ENCODE measurements around the gene SMIM35.

The SMIM35 gene

GRCh38 chr11:117961896-117962295 lies 124.9 kb downstream of the SMIM35 start:
- Histone ChIP-seq H3F3A (ENCODE audit: control insufficient read depth, insufficient read depth) (no peaks in the 10 kb centered on the region; the same call in 1 of the 2 replicates), H3K4me1 (ENCODE audit: control insufficient read depth, low read length) (peaks cover 22% of the 10 kb centered on the region), H3K9me3 (ENCODE audit: control insufficient read depth, insufficient read depth, low read length) (peaks cover 9% of the 10 kb centered on the region; the same call in 1 of the 2 replicates), H3K27ac (ENCODE audit: low read depth, low read length) (no peak overlapping the region), H3K27me3 (ENCODE audit: control insufficient read depth, low read length) (no peaks in the 10 kb centered on the region), H3K4me3 (ENCODE audit: low read length) (no peak overlapping the region), H3K79me2 (ENCODE audit: control insufficient read depth, low read length) (no peaks in the 10 kb centered on the region), H3K36me3 (ENCODE audit: control insufficient read depth, low read length) (no peaks in the 10 kb centered on the region), H3K9me2 (replicated peaks; ENCODE audit: control insufficient read depth, low read length) (no peaks in the 10 kb centered on the region), H3K4me2 (ENCODE audit: low read length) (no peak overlapping the region), H4K20me1 (ENCODE audit: control insufficient read depth, insufficient read depth, low read depth, low read length) (no peaks in the 10 kb centered on the region)
- TF ChIP-seq, protein P1, sequence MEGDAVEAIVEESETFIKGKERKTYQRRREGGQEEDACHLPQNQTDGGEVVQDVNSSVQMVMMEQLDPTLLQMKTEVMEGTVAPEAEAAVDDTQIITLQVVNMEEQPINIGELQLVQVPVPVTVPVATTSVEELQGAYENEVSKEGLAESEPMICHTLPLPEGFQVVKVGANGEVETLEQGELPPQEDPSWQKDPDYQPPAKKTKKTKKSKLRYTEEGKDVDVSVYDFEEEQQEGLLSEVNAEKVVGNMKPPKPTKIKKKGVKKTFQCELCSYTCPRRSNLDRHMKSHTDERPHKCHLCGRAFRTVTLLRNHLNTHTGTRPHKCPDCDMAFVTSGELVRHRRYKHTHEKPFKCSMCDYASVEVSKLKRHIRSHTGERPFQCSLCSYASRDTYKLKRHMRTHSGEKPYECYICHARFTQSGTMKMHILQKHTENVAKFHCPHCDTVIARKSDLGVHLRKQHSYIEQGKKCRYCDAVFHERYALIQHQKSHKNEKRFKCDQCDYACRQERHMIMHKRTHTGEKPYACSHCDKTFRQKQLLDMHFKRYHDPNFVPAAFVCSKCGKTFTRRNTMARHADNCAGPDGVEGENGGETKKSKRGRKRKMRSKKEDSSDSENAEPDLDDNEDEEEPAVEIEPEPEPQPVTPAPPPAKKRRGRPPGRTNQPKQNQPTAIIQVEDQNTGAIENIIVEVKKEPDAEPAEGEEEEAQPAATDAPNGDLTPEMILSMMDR (IDR thresholded peaks at IDR 0.05; ENCODE audit: low read depth, low read length, poor library complexity, severe bottlenecking), result no peak
- TF ChIP-seq EZH2phosphoT487 (IDR thresholded peaks at IDR 0.05; ENCODE audit: borderline replicate concordance, low read length), result no peak

DNA sequence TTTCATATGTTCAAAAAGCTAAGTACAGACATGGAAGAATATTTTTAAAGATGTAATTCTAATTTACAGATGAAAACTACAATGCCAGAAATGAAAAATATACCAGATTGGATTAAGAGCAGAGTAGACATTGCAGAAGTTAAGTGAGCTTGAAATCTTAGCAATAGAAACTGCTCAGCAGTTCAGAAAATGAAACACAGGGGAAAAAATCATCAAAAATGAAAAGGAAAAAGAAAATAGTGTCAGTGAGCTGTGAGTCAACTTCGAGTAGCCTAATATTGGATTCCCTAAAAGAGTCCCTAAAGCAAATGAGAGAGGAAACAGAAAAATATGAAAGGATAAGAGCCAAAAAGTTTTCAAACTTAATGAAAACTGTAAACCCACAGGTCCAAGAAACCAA lies 126.4 kb downstream of the SMIM35 start:
- Histone ChIP-seq H3K4me3 (ENCODE audit: low read length) (no peak overlapping the region), H3K27me3 (ENCODE audit: control insufficient read depth, low read length) (no peaks in the 10 kb centered on the region), H3K4me1 (ENCODE audit: control insufficient read depth, low read length) (peaks cover 22% of the 10 kb centered on the region), H3K9me2 (replicated peaks; ENCODE audit: control insufficient read depth, low read length) (no peaks in the 10 kb centered on the region), H3F3A (ENCODE audit: control insufficient read depth, insufficient read depth) (no peaks in the 10 kb centered on the region; the same call in 1 of the 2 replicates), H3K4me2 (ENCODE audit: low read length) (peak overlapping the region; percentile 62), H4K20me1 (ENCODE audit: control insufficient read depth, insufficient read depth, low read depth, low read length) (no peaks in the 10 kb centered on the region), H3K27ac (ENCODE audit: low read depth, low read length) (no peak overlapping the region), H3K36me3 (ENCODE audit: control insufficient read depth, low read length) (no peaks in the 10 kb centered on the region), H3K79me2 (ENCODE audit: control insufficient read depth, low read length) (no peaks in the 10 kb centered on the region), H3K9me3 (ENCODE audit: control insufficient read depth, insufficient read depth, low read length) (peaks cover 9% of the 10 kb centered on the region; the same call in 1 of the 2 replicates)
- TF ChIP-seq EZH2phosphoT487 (IDR thresholded peaks at IDR 0.05; ENCODE audit: borderline replicate concordance, low read length), result no peak
- TF ChIP-seq, protein P1 (IDR thresholded peaks at IDR 0.05; ENCODE audit: low read depth, low read length, poor library complexity, severe bottlenecking), result no peak

GRCh38 chr11:117959438-117960149 lies 127.2 kb downstream of the SMIM35 start:
- H3K4me2 ChIP-seq (ENCODE audit: low read length), result peak overlapping the region; percentile 62
- TF ChIP-seq, protein P1 (IDR thresholded peaks at IDR 0.05; ENCODE audit: low read depth, low read length, poor library complexity, severe bottlenecking), result no peak
- no peak for TF ChIP-seq EZH2phosphoT487 (IDR thresholded peaks at IDR 0.05; ENCODE audit: borderline replicate concordance, low read length)
- no peaks in the 10 kb centered on the region for H3K36me3 ChIP-seq (ENCODE audit: control insufficient read depth, low read length)
- peaks cover 22% of the 10 kb centered on the region for H3K4me1 ChIP-seq (ENCODE audit: control insufficient read depth, low read length)
- no peaks in the 10 kb centered on the region; the same call in 1 of the 2 replicates for H3F3A ChIP-seq (ENCODE audit: control insufficient read depth, insufficient read depth)
- H3K27me3 ChIP-seq (ENCODE audit: control insufficient read depth, low read length), result no peaks in the 10 kb centered on the region
- no peaks in the 10 kb centered on the region for H4K20me1 ChIP-seq (ENCODE audit: control insufficient read depth, insufficient read depth, low read depth, low read length)
- H3K4me3 ChIP-seq (ENCODE audit: low read length), result peak overlapping the region; percentile 47
- peak overlapping the region; percentile 43 for H3K27ac ChIP-seq (ENCODE audit: low read depth, low read length)
- H3K79me2 ChIP-seq (ENCODE audit: control insufficient read depth, low read length), result no peaks in the 10 kb centered on the region
- peaks cover 9% of the 10 kb centered on the region; the same call in 1 of the 2 replicates for H3K9me3 ChIP-seq (ENCODE audit: control insufficient read depth, insufficient read depth, low read length)
- H3K9me2 ChIP-seq (replicated peaks; ENCODE audit: control insufficient read depth, low read length), result no peaks in the 10 kb centered on the region

All from DOHH2 (cell line).